Pancreas (tissue), 10 donors: ENCODE results near the gene MEX3C. TPM values are rescaled to one million over a fixed set of nuclear protein-coding genes. Genes with fewer than 3 reads are reported as not detected.

ENCODE experiments used
- ATAC-seq, 4 donors: fragments of 200-7000 bp; cut with Tn5 transposase; one replicate each; pipeline versions ENCODE4 v1.8.0 to v1.9.1; 2020; ENCODE audit warnings: mild to moderate bottlenecking in 4 of 4, moderate library complexity in 4 of 4
- DNase-seq, 6 donors: peaks; one replicate each; pipeline ENCODE4 v3.0.0-alpha.2; 2020
- FAIRE-seq: peaks from 2 replicates; lab custom pipeline; 2012; peaks lifted over from hg19 to GRCh38; lab: Jason Lieb, UNC
- H3K27ac ChIP-seq, 4 donors: fragments of 200-600 bp; sonication (generic); 1 replicate in 3 of 4; 2 replicates in 1 of 4; pipeline versions ENCODE4 v1.5.0 to v1.8.0; 2020
- H3K27me3 ChIP-seq, 4 donors: fragments of 200-600 bp; one replicate each; pipeline ENCODE4 v1.8.0; 2021
- H3K36me3 ChIP-seq, 3 donors: fragments of 200-600 bp; sonication (generic) in 1 of 3; one replicate each; pipeline versions ENCODE4 v1.5.0 to v1.8.0; 2020 to 2021
- H3K4me1 ChIP-seq, 3 donors: fragments of 200-600 bp; one replicate each; pipeline ENCODE4 v1.8.0; 2021
- H3K4me3 ChIP-seq, 4 donors: fragments of 200-600 bp; sonication (generic) in 2 of 4; one replicate each; pipeline versions ENCODE4 v1.5.0 to v1.8.0; 2020 to 2021
- H3K9me3 ChIP-seq, 4 donors: fragments of 200-600 bp; one replicate each; pipeline ENCODE4 v1.8.0; 2021
- WGBS, 2 donors: extraction: QIAGEN DNeasy Blood & Tissue Kit; methylation state at CpG; one replicate each; pipeline ENCODE4 v1.1.7; 2013; 5-methylcytosine and 5-hydroxymethylcytosine counted together
- intact Hi-C, 3 donors: fragments of 100-400 bp; cut with DNase I; formaldehyde crosslinking; loops; one replicate each; pipeline versions ENCODE4 v1.11.1 to v1.14.2; 2022
- polyA plus RNA-seq, 2 donors: library from polyadenylated mRNA; stranded (reverse); fragments of 200-250 nt; gene quantifications; one replicate each; pipeline ENCODE4 v1.2.3, GENCODE V29; 2013
- total RNA-seq, 6 donors: library from RNA; stranded (reverse); fragmentation: NEBNext Ultra II Directional in 4 of 6; extraction: Animal tissue kit (Norgen Biotek cat#: 25700) in 4 of 6; gene quantifications; one replicate each; pipeline versions ENCODE4 v1.2.1 to v1.2.4, GENCODE V29; 2021 to 2023
- TF ChIP-seq, protein P1 (sequence below), 4 donors: fragments of 200-600 bp; sonication (generic) in 3 of 4; IDR thresholded peaks; one replicate each; pipeline versions ENCODE4 v1.5.0 to v1.8.0; 2021; ENCODE audit warnings: antibody characterized with exemption in 4 of 4
- donor health status: healthy with polysubstance abuse.
- donor health status: DM: no; HTN: no; CAD: no; lungs with moderate emphysema.
- donor health status: DM: no; HTN: no; CAD: no.
- donor health status: control.
- donor health status: control.
- donor health status: Bipolar disorder and iron deficiency.
- donor health status: DM: yes; HTN: yes; CAD: no.
- donor health status: DM: no; HTN: no; CAD: no.
- donor health status: DM: no; HTN: no; CAD: no.
- donor health status: DM: yes; HTN: yes; CAD: no.

MEX3C gene
- total and polyA plus RNA-seq, 8 donors = 4.2 to 18.6 (median 9.8) TPM

DNA sequence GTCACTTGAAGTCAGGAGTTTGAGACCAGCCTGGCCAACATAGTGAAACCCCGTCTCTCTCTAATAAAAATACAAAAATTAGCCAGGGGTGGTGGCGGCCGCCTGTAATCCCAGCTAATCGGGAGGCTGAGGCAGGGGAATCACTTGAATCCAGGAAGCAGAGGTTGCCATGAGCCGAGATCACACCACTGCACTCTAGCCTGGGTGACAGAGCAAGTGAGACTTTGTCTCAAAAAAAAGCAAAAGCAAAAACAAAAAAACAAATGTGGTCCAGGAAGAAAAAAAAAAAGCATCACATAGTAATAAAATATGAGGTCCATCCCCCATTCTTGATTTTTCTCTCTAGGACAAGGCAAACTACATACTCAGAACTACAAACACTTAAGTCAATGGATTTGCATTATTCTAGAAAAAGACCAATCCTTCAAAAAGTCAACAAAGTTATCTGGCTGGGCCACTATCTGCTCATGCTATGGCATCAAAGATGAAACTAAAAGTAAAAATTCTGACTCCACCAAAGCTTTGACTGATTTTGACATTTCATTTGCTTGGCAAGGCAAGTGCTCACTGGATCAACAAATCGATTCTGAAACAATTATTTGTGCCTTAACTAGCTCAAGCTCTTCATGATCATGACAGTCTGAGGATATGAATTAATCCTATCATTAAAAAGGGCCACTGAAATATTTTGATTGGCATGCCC, 28.4 kb downstream of the MEX3C start:
- H3K36me3 ChIP-seq = no peaks in the 10 kb centered on the region
- intact Hi-C loops = no loop called here
- H3K4me1 ChIP-seq = no peaks in the 10 kb centered on the region
- WGBS, 2 donors = 85 to 88% methylated on average over 6 of the region's 6 CpGs
- no peak for FAIRE-seq
- H3K27ac ChIP-seq = no peak overlapping the region
- TF ChIP-seq, protein P1, sequence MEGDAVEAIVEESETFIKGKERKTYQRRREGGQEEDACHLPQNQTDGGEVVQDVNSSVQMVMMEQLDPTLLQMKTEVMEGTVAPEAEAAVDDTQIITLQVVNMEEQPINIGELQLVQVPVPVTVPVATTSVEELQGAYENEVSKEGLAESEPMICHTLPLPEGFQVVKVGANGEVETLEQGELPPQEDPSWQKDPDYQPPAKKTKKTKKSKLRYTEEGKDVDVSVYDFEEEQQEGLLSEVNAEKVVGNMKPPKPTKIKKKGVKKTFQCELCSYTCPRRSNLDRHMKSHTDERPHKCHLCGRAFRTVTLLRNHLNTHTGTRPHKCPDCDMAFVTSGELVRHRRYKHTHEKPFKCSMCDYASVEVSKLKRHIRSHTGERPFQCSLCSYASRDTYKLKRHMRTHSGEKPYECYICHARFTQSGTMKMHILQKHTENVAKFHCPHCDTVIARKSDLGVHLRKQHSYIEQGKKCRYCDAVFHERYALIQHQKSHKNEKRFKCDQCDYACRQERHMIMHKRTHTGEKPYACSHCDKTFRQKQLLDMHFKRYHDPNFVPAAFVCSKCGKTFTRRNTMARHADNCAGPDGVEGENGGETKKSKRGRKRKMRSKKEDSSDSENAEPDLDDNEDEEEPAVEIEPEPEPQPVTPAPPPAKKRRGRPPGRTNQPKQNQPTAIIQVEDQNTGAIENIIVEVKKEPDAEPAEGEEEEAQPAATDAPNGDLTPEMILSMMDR (IDR thresholded peaks at IDR 0.05) = no peak
- H3K9me3 ChIP-seq = no peaks in the 10 kb centered on the region
- H3K4me3 ChIP-seq = no peak overlapping the region
- no peak for ATAC-seq
- H3K27me3 ChIP-seq = no peaks in the 10 kb centered on the region
- no peak for DNase-seq

DNA sequence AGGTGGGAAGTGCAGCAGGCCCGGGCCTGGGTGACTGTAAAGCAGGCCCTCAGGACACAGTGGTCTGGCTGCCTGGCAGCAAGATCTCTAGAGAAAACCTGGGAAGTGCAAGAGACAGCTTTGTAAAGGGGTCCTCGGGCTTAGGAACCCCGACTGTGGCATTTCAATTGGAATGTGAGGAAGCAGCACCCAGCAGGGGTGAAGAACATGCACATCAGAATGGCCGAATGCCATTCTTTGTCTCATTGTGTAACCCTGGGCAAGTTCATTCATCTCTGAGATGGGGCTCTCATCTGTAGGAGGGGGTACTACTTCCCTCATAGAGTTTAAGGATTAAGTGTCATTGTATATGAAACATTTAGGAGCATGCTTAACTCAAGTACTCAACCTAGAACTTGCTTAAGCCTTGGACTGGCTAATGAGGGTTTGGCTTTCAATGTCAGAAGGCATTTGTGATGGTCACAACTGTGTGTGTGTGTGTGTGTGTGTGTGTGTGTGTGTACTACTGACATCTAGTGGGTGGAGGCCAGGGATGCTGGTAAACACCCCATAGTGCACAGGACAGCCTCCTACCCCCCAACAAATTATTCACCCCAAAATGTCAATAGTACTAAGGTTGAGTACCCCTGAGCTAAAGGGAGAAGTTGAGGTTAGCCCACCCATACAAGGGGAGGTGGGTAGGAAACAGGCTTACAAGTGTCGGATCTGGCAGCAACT, 29.3 kb downstream of the MEX3C start:
- TF ChIP-seq, protein P1 (IDR thresholded peaks at IDR 0.05) = no peak
- no peak for ATAC-seq
- Histone ChIP-seq H3K9me3 (no peaks in the 10 kb centered on the region), H3K27me3 (no peaks in the 10 kb centered on the region), H3K27ac (no peak overlapping the region), H3K4me3 (no peak overlapping the region), H3K4me1 (no peaks in the 10 kb centered on the region), H3K36me3 (no peaks in the 10 kb centered on the region)
- FAIRE-seq = no peak
- 79 to 80% methylated on average over 5 of the region's 5 CpGs for WGBS, 2 donors
- intact Hi-C loops = no loop called here
- no peak for DNase-seq

DNA sequence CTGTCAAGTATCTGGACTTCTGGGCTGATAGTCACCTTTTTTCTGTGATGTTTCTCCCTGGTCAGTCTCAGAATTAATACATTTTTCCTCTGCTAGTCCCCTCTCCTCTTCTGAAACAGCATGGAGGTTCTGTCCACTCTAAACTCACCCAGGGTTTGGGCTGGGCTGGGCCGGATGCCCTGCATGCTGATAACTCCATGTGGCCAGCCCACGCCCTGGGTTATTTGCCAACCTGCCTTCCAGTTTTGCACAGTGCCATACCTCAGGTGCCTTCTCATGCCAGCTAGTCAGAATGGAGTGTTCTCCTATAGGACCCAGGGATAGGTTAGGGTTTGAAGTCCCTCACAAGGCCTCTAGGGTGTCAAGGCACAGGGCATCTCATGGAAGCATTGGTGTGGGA, 32.2 kb downstream of the MEX3C start:
- intact Hi-C loops = no loop called here

DNA sequence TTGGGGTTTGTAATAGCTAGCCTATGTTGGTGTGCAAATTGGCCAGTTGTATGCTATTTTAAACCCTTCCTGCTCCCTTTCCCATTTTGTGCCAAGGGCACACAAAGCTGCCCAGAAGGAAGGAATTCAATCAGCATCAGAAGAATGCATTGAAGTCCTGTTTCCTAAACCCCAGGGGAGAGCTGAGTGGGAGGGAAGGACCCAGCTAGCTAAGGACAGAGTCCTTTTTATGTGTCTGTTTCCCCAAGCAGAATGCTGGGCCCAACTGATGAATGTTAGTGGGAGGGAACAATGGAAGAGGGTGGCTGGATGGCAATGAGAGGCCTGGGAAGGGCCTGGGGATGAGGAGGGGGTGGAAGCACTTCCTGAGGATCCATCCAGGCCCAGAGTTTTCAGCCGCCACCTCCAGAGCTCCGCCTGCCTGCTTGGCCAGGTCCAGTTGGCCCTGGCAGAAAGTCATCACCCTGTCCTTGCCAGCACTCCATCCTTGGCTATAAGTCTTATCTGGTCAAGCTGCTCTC, 32.7 kb downstream of the MEX3C start:
- TF ChIP-seq, protein P1 (IDR thresholded peaks at IDR 0.05) = no peak
- no peaks in the 10 kb centered on the region for H3K36me3 ChIP-seq
- no peak overlapping the region for H3K4me3 ChIP-seq
- FAIRE-seq = no peak
- ATAC-seq = no peak
- intact Hi-C loops = no loop called here
- H3K27me3 ChIP-seq = no peaks in the 10 kb centered on the region
- no peaks in the 10 kb centered on the region for H3K9me3 ChIP-seq
- no peaks in the 10 kb centered on the region for H3K4me1 ChIP-seq
- H3K27ac ChIP-seq = no peak overlapping the region
- DNase-seq = no peak
- WGBS, 2 donors = 98 to 100% methylated on average over 2 of the region's 2 CpGs

More for the DNA sequence above, 32.2 kb downstream of the MEX3C start:
- DNase-seq (no peak), FAIRE-seq (no peak), ATAC-seq (no peak)
- TF ChIP-seq, protein P1 (IDR thresholded peaks at IDR 0.05) = no peak
- 72 to 83% methylated on average over 2 of the region's 2 CpGs for WGBS, 2 donors
- Histone ChIP-seq H3K4me3 (no peak overlapping the region), H3K4me1 (no peaks in the 10 kb centered on the region), H3K9me3 (no peaks in the 10 kb centered on the region), H3K27ac (no peak overlapping the region), H3K36me3 (no peaks in the 10 kb centered on the region), H3K27me3 (no peaks in the 10 kb centered on the region)
